Endodermal cell (in vitro differentiated cells): ENCODE results near the gene FUT8. TPM values are rescaled to one million over a fixed set of nuclear protein-coding genes. Genes with fewer than 3 reads are reported as not detected.

Experiments used
- DNase-seq: peaks from one replicate; pipeline ENCODE4 v3.0.0-alpha.2; 2017
- H3K27ac ChIP-seq: 2 replicates; pipeline ENCODE4 v1.5.1; 2013; ENCODE audit warnings: mild to moderate bottlenecking, low read depth, low read length, moderate library complexity
- H3K27me3 ChIP-seq: 2 replicates; pipeline ENCODE4 v1.6.1; 2013; ENCODE audit warnings: mild to moderate bottlenecking, low read length, moderate library complexity; ENCODE audit not compliant: insufficient read depth, control insufficient read depth, poor library complexity, severe bottlenecking
- H3K36me3 ChIP-seq: 2 replicates; pipeline ENCODE4 v1.7.0; 2013; ENCODE audit warnings: mild to moderate bottlenecking, low read length, moderate library complexity; ENCODE audit not compliant: control insufficient read depth, insufficient read depth
- H3K4me1 ChIP-seq: one replicate; pipeline ENCODE4 v1.7.0; 2013; ENCODE audit warnings: low read length; ENCODE audit not compliant: control insufficient read depth, insufficient read depth
- H3K4me3 ChIP-seq: 2 replicates; pipeline ENCODE4 v1.5.1; 2013; ENCODE audit warnings: mild to moderate bottlenecking, low read length, moderate library complexity
- H3K9ac ChIP-seq: 2 replicates; pipeline ENCODE4 v1.6.1; 2013; ENCODE audit warnings: mild to moderate bottlenecking, low read length, moderate library complexity; ENCODE audit not compliant: poor library complexity, severe bottlenecking; ENCODE audit errors: extremely low read depth
- H3K9me3 ChIP-seq: 2 replicates; pipeline ENCODE4 v1.6.1; 2013; ENCODE audit warnings: mild to moderate bottlenecking, low read length, moderate library complexity; ENCODE audit not compliant: control insufficient read depth
- H3K27ac Mint-ChIP-seq: 2 replicates; pipeline ENCODE4 v1.8.0; 2020; ENCODE audit warnings: mixed read lengths
- H3K27me3 Mint-ChIP-seq: 2 replicates; pipeline ENCODE4 v1.8.0; 2021; ENCODE audit warnings: mild to moderate bottlenecking, mixed read lengths; ENCODE audit not compliant: insufficient read depth
- H3K36me3 Mint-ChIP-seq: 2 replicates; pipeline ENCODE4 v1.8.0; 2020; ENCODE audit warnings: low read depth, mixed read lengths
- H3K4me1 Mint-ChIP-seq: 2 replicates; pipeline ENCODE4 v1.8.0; 2020; ENCODE audit warnings: mixed read lengths
- H3K4me3 Mint-ChIP-seq: 2 replicates; pipeline ENCODE4 v1.8.0; 2020; ENCODE audit warnings: mild to moderate bottlenecking, moderate library complexity, mixed read lengths
- H3K9me3 Mint-ChIP-seq: 2 replicates; pipeline ENCODE4 v1.8.0; 2020; ENCODE audit warnings: mild to moderate bottlenecking, mixed read lengths
- WGBS, 2 experiments: methylation state at CpG; one replicate each; pipeline versions ENCODE4 v1.1.5 to v1.1.7; 2013; ENCODE audit warnings: missing lambda C conversion rate in 2 of 2, mixed read lengths in 1 of 2; ENCODE audit not compliant: insufficient coverage in 1 of 2, insufficient read length in 1 of 2; 5-methylcytosine and 5-hydroxymethylcytosine counted together
- long read RNA-seq, 4 experiments: library from polyadenylated mRNA in 2 of 4; library from RNA in 1 of 4; library from capped mRNA in 1 of 4; stranded (forward) in 3 of 4; unstranded in 1 of 4; transcript quantifications; one replicate each; pipeline ENCODE4 v2.0.0, GENCODE V29; 2020 to 2021; ENCODE audit warnings: inconsistent platforms in 1 of 4
- polyA plus RNA-seq, 2 experiments: library from polyadenylated mRNA; stranded (reverse); fragments of 50-300 nt; gene quantifications; one replicate each; pipeline ENCODE4 v1.2.3, GENCODE V29; 2013
- total RNA-seq, 2 donors: library from RNA; stranded (reverse); fragmentation: NEBNext Ultra II Directional in 1 of 2; extraction: Animal tissue kit (Norgen Biotek cat#: 25700) in 1 of 2; gene quantifications; 2 replicates in 1 of 2; 3 replicates in 1 of 2; pipeline ENCODE4 v1.2.1, GENCODE V29; 2021
- TF ChIP-seq, protein P1 (sequence below): fragments of 200-600 bp; sonication (generic); conservative IDR thresholded peaks from 2 replicates; pipeline ENCODE4 v1.5.0; 2021; ENCODE audit warnings: antibody characterized with exemption, mild to moderate bottlenecking

FUT8 gene
- total RNA-seq, result 10 to 100 TPM; 63.9 to 76.9 TPM
- 58.0 TPM for polyA plus RNA-seq (2013, experiment 1 of 2)
- 53.0 TPM for polyA plus RNA-seq (2013, experiment 2 of 2)
- long read RNA-seq, experiment 1, full-length matches to known transcripts, result 1 of 30 reads
- long read RNA-seq, experiment 1, partial matches to known transcripts, result 16 of 30 reads
- long read RNA-seq, experiment 1, other reads (novel, unspliced or antisense), result 13 of 30 reads
- long read RNA-seq, experiment 2, full-length matches to known transcripts, result 30 of 113 reads
- long read RNA-seq, experiment 2, partial matches to known transcripts, result 12 of 113 reads
- long read RNA-seq, experiment 2, other reads (novel, unspliced or antisense), result 71 of 113 reads
- long read RNA-seq, experiment 3, full-length matches to known transcripts, result 37 of 94 reads
- long read RNA-seq, experiment 3, partial matches to known transcripts, result 9 of 94 reads
- long read RNA-seq, experiment 3, other reads (novel, unspliced or antisense), result 48 of 94 reads
- long read RNA-seq, experiment 4, full-length matches to known transcripts, result 7 of 28 reads
- long read RNA-seq, experiment 4, partial matches to known transcripts, result 17 of 28 reads
- long read RNA-seq, experiment 4, other reads (novel, unspliced or antisense), result 4 of 28 reads

DNA sequence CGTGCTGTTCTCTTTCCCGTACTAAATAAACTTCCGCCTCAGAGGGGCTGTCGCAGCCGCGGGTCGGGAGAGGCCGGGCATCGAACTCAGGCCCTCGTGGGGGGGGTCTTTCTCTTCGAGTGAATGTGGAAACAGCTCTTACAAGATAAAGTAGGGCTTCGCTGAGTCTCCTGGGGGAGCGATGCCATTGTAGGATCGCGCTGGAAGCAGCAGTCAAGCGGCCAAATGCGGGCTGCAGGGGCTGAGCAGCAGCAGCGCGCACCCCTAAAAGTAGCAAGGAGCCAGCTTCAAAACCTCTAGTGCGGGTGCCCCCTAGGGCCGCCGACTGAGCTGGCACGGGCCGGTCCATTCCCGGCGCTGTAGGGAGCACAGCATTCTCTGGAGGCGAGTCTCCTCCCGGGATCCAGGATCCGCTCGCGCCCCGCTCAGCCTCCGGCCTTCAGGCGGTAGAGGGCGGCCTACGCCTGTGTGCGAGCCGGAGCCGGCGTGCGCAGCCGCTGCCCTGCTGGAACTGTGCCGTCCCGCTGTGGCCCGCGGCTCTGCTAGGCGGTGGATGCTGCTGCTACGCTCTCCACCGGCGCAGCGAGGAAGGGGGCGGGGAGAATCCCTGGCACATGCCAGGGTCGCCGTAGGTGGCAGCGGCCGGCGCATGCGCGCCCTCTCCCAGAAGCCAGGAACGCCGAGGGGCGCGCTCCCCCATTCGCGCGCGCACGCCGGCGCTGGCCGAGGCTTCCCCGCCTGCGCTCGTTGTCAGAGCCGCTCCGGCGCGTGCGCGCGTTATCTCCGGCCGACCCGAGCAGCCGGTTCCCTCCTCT is at the start of gene FUT8:
FUT8 (plus strand) TSS at position 699 of the 815 bp plus-strand sequence. CDS start 148,834 bp downstream, outside the sequence.
- Mint-ChIP-seq H3K4me1 (peaks cover 16% of the 10 kb centered on the region), H3K36me3 (no peaks in the 10 kb centered on the region), H3K27ac (peak within 1 kb of the TSS; percentile 97), H3K27me3 (peaks cover 7% of the 10 kb centered on the region), H3K4me3 (peak within 1 kb of the TSS; percentile 93), H3K9me3 (no peaks in the 10 kb centered on the region)
- Histone ChIP-seq H3K27ac (peak within 1 kb of the TSS; percentile 93), H3K9me3 (no peaks in the 10 kb centered on the region), H3K27me3 (no peaks in the 10 kb centered on the region), H3K36me3 (no peaks in the 10 kb centered on the region), H3K4me3 (peak within 1 kb of the TSS; percentile 98), H3K9ac (peak within 1 kb of the TSS; percentile 86), H3K4me1 (no peaks in the 10 kb centered on the region)
- TF ChIP-seq, protein P1, sequence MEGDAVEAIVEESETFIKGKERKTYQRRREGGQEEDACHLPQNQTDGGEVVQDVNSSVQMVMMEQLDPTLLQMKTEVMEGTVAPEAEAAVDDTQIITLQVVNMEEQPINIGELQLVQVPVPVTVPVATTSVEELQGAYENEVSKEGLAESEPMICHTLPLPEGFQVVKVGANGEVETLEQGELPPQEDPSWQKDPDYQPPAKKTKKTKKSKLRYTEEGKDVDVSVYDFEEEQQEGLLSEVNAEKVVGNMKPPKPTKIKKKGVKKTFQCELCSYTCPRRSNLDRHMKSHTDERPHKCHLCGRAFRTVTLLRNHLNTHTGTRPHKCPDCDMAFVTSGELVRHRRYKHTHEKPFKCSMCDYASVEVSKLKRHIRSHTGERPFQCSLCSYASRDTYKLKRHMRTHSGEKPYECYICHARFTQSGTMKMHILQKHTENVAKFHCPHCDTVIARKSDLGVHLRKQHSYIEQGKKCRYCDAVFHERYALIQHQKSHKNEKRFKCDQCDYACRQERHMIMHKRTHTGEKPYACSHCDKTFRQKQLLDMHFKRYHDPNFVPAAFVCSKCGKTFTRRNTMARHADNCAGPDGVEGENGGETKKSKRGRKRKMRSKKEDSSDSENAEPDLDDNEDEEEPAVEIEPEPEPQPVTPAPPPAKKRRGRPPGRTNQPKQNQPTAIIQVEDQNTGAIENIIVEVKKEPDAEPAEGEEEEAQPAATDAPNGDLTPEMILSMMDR, result peak; percentile 79
- WGBS, 2 experiments, result 0 to 1% methylated on average over 20 to 85 of the region's 85 CpGs
- peak; percentile 98 for DNase-seq

GRCh38 chr14:65366802-65367565 is 45.5 kb upstream of the FUT8 start:
- Mint-ChIP-seq H3K4me1 (peaks cover 12% of the 10 kb centered on the region), H3K27ac (no peak overlapping the region), H3K9me3 (peaks cover 3% of the 10 kb centered on the region), H3K4me3 (no peak overlapping the region), H3K36me3 (no peaks in the 10 kb centered on the region), H3K27me3 (no peaks in the 10 kb centered on the region)
- Histone ChIP-seq H3K27ac (no peak overlapping the region), H3K27me3 (no peaks in the 10 kb centered on the region), H3K9ac (no peak overlapping the region), H3K36me3 (no peaks in the 10 kb centered on the region), H3K9me3 (no peaks in the 10 kb centered on the region), H3K4me1 (no peaks in the 10 kb centered on the region), H3K4me3 (no peak overlapping the region)
- WGBS, 2 experiments, result 86 to 100% methylated on average over 2 to 3 of the region's 3 CpGs
- DNase-seq, result no peak
- TF ChIP-seq, protein P1, result no peak

DNA sequence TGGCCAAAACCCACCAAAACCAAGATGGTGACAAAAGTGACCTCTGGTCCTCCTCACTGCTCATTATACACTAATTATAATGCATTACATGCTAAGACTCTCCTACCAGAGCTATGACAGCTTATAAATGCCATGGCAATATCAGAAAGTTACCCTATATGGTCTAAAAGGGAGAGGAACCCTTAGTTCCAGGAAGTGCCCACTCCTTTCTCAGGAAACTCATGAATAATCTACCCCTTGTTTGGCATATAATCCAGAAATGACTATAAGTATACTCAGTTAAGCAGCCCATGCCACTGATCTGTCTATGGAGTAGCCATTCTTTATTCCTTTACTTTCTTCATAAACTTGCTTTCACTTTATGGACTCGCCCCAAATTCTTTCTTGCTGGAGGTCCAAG is 43.0 kb upstream of the FUT8 start:
- no peak overlapping the region for H3K4me3 ChIP-seq
- no peaks in the 10 kb centered on the region for H3K36me3 ChIP-seq
- no peak for DNase-seq
- Mint-ChIP-seq H3K9me3 (peaks cover 3% of the 10 kb centered on the region), H3K4me1 (peaks cover 15% of the 10 kb centered on the region), H3K27me3 (no peaks in the 10 kb centered on the region), H3K36me3 (no peaks in the 10 kb centered on the region), H3K4me3 (no peak overlapping the region), H3K27ac (no peak overlapping the region)
- H3K27me3 ChIP-seq, result no peaks in the 10 kb centered on the region
- no peaks in the 10 kb centered on the region for H3K4me1 ChIP-seq
- WGBS, 2 experiments, result 95% methylated on average over 1 of the region's 1 CpG; no CpG with 5 or more reads in 1 of the 2 experiments
- no peak overlapping the region for H3K9ac ChIP-seq
- TF ChIP-seq, protein P1, result no peak
- no peak overlapping the region for H3K27ac ChIP-seq
- H3K9me3 ChIP-seq, result peaks cover 5% of the 10 kb centered on the region
